GM03348 (cell line): Measurements from ENCODE around the gene CFAP161.
"Not testable (repeated sequence)": the region's sequence is repeated elsewhere in the genome, so short reads cannot be mapped to it uniquely, and the experiment has no call there.

Experiments
- DNase-seq: peaks from one replicate; pipeline ENCODE4 v3.0.0; 2012; ENCODE audit warnings: low spot score

The CFAP161 gene

GRCh38 chr15:81158561-81158960, 24.5 kb downstream of the CFAP161 start:
- DNase-seq: not testable (repeated sequence)

- peak; percentile 83 for DNase-seq
Observed at GRCh38 chr15:81160312-81161159, 26.5 kb downstream of the CFAP161 start.

GRCh38 chr15:81161160-81161673, 27.1 kb downstream of the CFAP161 start:
- no peak for DNase-seq

- DNase-seq: no peak
Observed at GRCh38 chr15:81161851-81162250, 27.8 kb downstream of the CFAP161 start.

- peak; percentile 79 for DNase-seq
Observed at GRCh38 chr15:81163961-81164800, 30.1 kb downstream of the CFAP161 start.

- DNase-seq: no peak
Observed at GRCh38 chr15:81165535-81165934, 31.5 kb downstream of the CFAP161 start.

- DNase-seq: no peak
Observed at GRCh38 chr15:81166636-81167305, 32.7 kb downstream of the CFAP161 start.

- no peak for DNase-seq
Observed at GRCh38 chr15:81168131-81168526, 34.1 kb downstream of the CFAP161 start.

- DNase-seq: no peak
Observed at GRCh38 chr15:81168644-81169043, 34.6 kb downstream of the CFAP161 start.

GRCh38 chr15:81170511-81170910, 36.4 kb downstream of the CFAP161 start:
- no peak for DNase-seq

GRCh38 chr15:81171286-81171685, 37.2 kb downstream of the CFAP161 start:
- no peak for DNase-seq

GRCh38 chr15:81174125-81174791, 40.2 kb downstream of the CFAP161 start:
- DNase-seq: no peak

- DNase-seq: no peak
Observed at GRCh38 chr15:81174792-81175327, 40.8 kb downstream of the CFAP161 start.

GRCh38 chr15:81175496-81175895, 41.4 kb downstream of the CFAP161 start:
- no peak for DNase-seq

- no peak for DNase-seq
Observed at GRCh38 chr15:81176291-81176893, 42.3 kb downstream of the CFAP161 start.

GRCh38 chr15:81178365-81178764, 44.3 kb downstream of the CFAP161 start:
- DNase-seq: no peak

- no peak for DNase-seq
Observed at GRCh38 chr15:81181220-81181619, 47.1 kb downstream of the CFAP161 start.

- no peak for DNase-seq
Observed at GRCh38 chr15:81182031-81182755, 48.1 kb downstream of the CFAP161 start.

GRCh38 chr15:81182756-81183438, 48.8 kb downstream of the CFAP161 start:
- DNase-seq: peak; percentile 51

- DNase-seq: no peak
Observed at GRCh38 chr15:81183439-81183775, 49.3 kb downstream of the CFAP161 start.
